Osteocyte (in vitro differentiated cells): Measurements from ENCODE around the gene ELN. TPM values are rescaled to one million over a fixed set of nuclear protein-coding genes. Genes with fewer than 3 reads are reported as not detected.

ENCODE experiments used
- DNase-seq: peaks from one replicate; pipeline ENCODE4 v3.0.0; 2021; ENCODE audit warnings: mixed read lengths; ENCODE audit not compliant: unreplicated experiment; ENCODE audit errors: extremely low spot score
- H3K27ac Mint-ChIP-seq: one replicate; pipeline ENCODE4 v1.8.0; 2021; ENCODE audit warnings: mild to moderate bottlenecking, mixed read lengths; ENCODE audit not compliant: unreplicated experiment
- H3K27me3 Mint-ChIP-seq: one replicate; pipeline ENCODE4 v1.8.0; 2021; ENCODE audit warnings: mixed read lengths; ENCODE audit not compliant: unreplicated experiment
- H3K36me3 Mint-ChIP-seq: one replicate; pipeline ENCODE4 v1.8.0; 2021; ENCODE audit warnings: mixed read lengths; ENCODE audit not compliant: unreplicated experiment
- H3K4me1 Mint-ChIP-seq: one replicate; pipeline ENCODE4 v1.8.0; 2021; ENCODE audit warnings: mixed read lengths; ENCODE audit not compliant: unreplicated experiment
- H3K4me3 Mint-ChIP-seq: one replicate; pipeline ENCODE4 v1.8.0; 2021; ENCODE audit warnings: mild to moderate bottlenecking, moderate library complexity, mixed read lengths; ENCODE audit not compliant: unreplicated experiment
- H3K9me3 Mint-ChIP-seq: one replicate; pipeline ENCODE4 v1.8.0; 2021; ENCODE audit warnings: mixed read lengths; ENCODE audit not compliant: unreplicated experiment
- total RNA-seq: library from RNA; stranded (reverse); gene quantifications from 2 replicates; pipeline ENCODE4 v1.2.1, GENCODE V29; 2021
- TF ChIP-seq, protein P1 (sequence below): fragments of 200-600 bp; sonication (generic); IDR thresholded peaks from 2 replicates; pipeline ENCODE4 v1.5.0; 2021; ENCODE audit warnings: antibody characterized with exemption, mild to moderate bottlenecking, moderate library complexity

The ELN gene
- total RNA-seq, 1 donor from 2014 or later: 13.5 TPM

GRCh38 chr7:74105992-74106391, 78.0 kb downstream of the ELN start:
- peaks cover 19% of the 10 kb centered on the region for H3K36me3 Mint-ChIP-seq
- no peak overlapping the region for H3K4me3 Mint-ChIP-seq
- no peak overlapping the region for H3K27ac Mint-ChIP-seq
- no peaks in the 10 kb centered on the region for H3K27me3 Mint-ChIP-seq
- no peaks in the 10 kb centered on the region for H3K4me1 Mint-ChIP-seq
- TF ChIP-seq, protein P1, sequence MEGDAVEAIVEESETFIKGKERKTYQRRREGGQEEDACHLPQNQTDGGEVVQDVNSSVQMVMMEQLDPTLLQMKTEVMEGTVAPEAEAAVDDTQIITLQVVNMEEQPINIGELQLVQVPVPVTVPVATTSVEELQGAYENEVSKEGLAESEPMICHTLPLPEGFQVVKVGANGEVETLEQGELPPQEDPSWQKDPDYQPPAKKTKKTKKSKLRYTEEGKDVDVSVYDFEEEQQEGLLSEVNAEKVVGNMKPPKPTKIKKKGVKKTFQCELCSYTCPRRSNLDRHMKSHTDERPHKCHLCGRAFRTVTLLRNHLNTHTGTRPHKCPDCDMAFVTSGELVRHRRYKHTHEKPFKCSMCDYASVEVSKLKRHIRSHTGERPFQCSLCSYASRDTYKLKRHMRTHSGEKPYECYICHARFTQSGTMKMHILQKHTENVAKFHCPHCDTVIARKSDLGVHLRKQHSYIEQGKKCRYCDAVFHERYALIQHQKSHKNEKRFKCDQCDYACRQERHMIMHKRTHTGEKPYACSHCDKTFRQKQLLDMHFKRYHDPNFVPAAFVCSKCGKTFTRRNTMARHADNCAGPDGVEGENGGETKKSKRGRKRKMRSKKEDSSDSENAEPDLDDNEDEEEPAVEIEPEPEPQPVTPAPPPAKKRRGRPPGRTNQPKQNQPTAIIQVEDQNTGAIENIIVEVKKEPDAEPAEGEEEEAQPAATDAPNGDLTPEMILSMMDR: no peak
- no peak for DNase-seq
- H3K9me3 Mint-ChIP-seq: no peaks in the 10 kb centered on the region

- no peak for DNase-seq
- Mint-ChIP-seq H3K4me3 (no peak overlapping the region), H3K27me3 (no peaks in the 10 kb centered on the region), H3K36me3 (peaks cover 24% of the 10 kb centered on the region), H3K9me3 (no peaks in the 10 kb centered on the region), H3K4me1 (no peaks in the 10 kb centered on the region), H3K27ac (no peak overlapping the region)
- TF ChIP-seq, protein P1: no peak
These were observed 78.9 kb downstream of the ELN start for GRCh38 chr7:74106846-74107245.

- H3K27ac Mint-ChIP-seq: no peak overlapping the region
- H3K27me3 Mint-ChIP-seq: no peaks in the 10 kb centered on the region
- DNase-seq: no peak
- H3K36me3 Mint-ChIP-seq: peaks cover 13% of the 10 kb centered on the region
- peaks cover 2% of the 10 kb centered on the region for H3K4me1 Mint-ChIP-seq
- peaks cover 4% of the 10 kb centered on the region for H3K9me3 Mint-ChIP-seq
- H3K4me3 Mint-ChIP-seq: no peak overlapping the region
- TF ChIP-seq, protein P1: no peak
These were observed 87.4 kb downstream of the ELN start for GRCh38 chr7:74115326-74115725.

DNA sequence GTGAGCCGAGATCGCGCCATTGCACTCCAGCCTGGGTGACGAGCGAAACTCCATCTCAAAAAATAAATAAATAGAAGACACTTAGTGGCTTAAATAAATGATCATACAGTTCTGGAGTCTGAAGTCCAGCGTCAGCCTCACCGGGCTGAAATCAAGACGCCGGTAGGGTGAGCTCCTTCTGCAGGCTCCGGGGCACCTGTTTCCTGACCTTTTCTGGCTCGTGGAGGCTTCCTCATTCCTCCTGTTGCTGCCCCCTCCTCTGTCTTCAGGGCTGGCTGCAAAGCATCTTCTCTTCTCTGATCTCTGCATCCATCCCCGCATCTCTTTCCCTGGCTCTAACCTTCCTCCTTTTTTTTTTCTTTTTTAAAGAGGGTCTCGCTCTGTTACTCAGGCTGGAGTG, 88.4 kb downstream of the ELN start:
- H3K27me3 Mint-ChIP-seq: no peaks in the 10 kb centered on the region
- no peak overlapping the region for H3K4me3 Mint-ChIP-seq
- H3K36me3 Mint-ChIP-seq: peaks cover 13% of the 10 kb centered on the region
- no peak for DNase-seq
- H3K9me3 Mint-ChIP-seq: peaks cover 4% of the 10 kb centered on the region
- TF ChIP-seq, protein P1: no peak
- H3K4me1 Mint-ChIP-seq: peaks cover 2% of the 10 kb centered on the region
- no peak overlapping the region for H3K27ac Mint-ChIP-seq

Other genes starting within 250 kb of the ELN start
- 0.50 and 0.62 TPM in 2 replicates for gene CLDN4, start 197.2 kb upstream of the ELN start, total RNA-seq
- 2.2 and 2.7 TPM in 2 replicates for gene METTL27, start 185.7 kb upstream of the ELN start, total RNA-seq
- not detected in 2 replicates for gene TMEM270, start 167.0 kb upstream of the ELN start, total RNA-seq
- gene LIMK1, start 55.6 kb downstream of the ELN start, total RNA-seq: 19.8 and 20.3 TPM in 2 replicates
- gene EIF4H, start 146.2 kb downstream of the ELN start, total RNA-seq: 205 and 208 TPM in 2 replicates
- 0.52 and 0.67 TPM in 2 replicates for gene LAT2, start 181.8 kb downstream of the ELN start, total RNA-seq
- gene RFC2, start 226.2 kb downstream of the ELN start, total RNA-seq: 13.5 and 13.8 TPM in 2 replicates